Activated CD8-positive, alpha-beta T cell treated with anti-CD3 and anti-CD28 coated beads for 36 hours (primary cell): Measurements from ENCODE around the gene ARHGAP42. TPM values are rescaled to one million over a fixed set of nuclear protein-coding genes. Genes with fewer than 3 reads are reported as not detected.

ENCODE experiments used
- ATAC-seq: fragments of 200-7000 bp; cut with Tn5 transposase; one replicate; pipeline ENCODE4 v1.10.0; 2021; ENCODE audit warnings: mild to moderate bottlenecking, moderate library complexity
- CTCF ChIA-PET: fragments of 350-600 bp; sonication (Branson Sonifier 250); formaldehyde crosslinking; loops from one replicate; lab custom pipeline; 2021; ENCODE audit warnings: antibody characterized with exemption; lab: Charles Lee
- POLR2A ChIA-PET: fragments of 350-600 bp; sonication (Branson Sonifier 250); formaldehyde crosslinking; loops from one replicate; lab custom pipeline; 2021; ENCODE audit warnings: antibody characterized with exemption; lab: Charles Lee
- DNase-seq: peaks from one replicate; pipeline ENCODE4 v3.0.0-alpha.2; 2020
- H3K27ac Mint-ChIP-seq: one replicate; pipeline ENCODE4 v1.8.0; 2021; ENCODE audit warnings: mild to moderate bottlenecking, mixed read lengths
- H3K27me3 Mint-ChIP-seq: one replicate; pipeline ENCODE4 v1.8.0; 2021; ENCODE audit warnings: mixed read lengths
- H3K36me3 Mint-ChIP-seq: one replicate; pipeline ENCODE4 v1.8.0; 2021; ENCODE audit warnings: low read depth, mixed read lengths
- H3K4me1 Mint-ChIP-seq: one replicate; pipeline ENCODE4 v1.8.0; 2021; ENCODE audit warnings: low read depth, mixed read lengths
- H3K4me3 Mint-ChIP-seq: one replicate; pipeline ENCODE4 v1.8.0; 2021; ENCODE audit warnings: mild to moderate bottlenecking, moderate library complexity, mixed read lengths
- H3K9me3 Mint-ChIP-seq: one replicate; pipeline ENCODE4 v1.8.0; 2021; ENCODE audit warnings: mixed read lengths
- intact Hi-C: fragments of 100-400 bp; cut with micrococcal nuclease; formaldehyde crosslinking; loops from one replicate; pipeline ENCODE4 v1.10.0; 2022
- total RNA-seq, 2 experiments: library from RNA; stranded (reverse); gene quantifications; one replicate each; pipeline ENCODE4 v1.2.3, GENCODE V29; 2021
- TF ChIP-seq, protein P1 (sequence below): fragments of 200-600 bp; IDR thresholded peaks from one replicate; pipeline ENCODE4 v1.8.0; 2022; ENCODE audit warnings: antibody characterized with exemption, mild to moderate bottlenecking

ARHGAP42 gene
- total RNA-seq, 2 experiments from 2014 or later, result 0.20 to 0.41 TPM

DNA sequence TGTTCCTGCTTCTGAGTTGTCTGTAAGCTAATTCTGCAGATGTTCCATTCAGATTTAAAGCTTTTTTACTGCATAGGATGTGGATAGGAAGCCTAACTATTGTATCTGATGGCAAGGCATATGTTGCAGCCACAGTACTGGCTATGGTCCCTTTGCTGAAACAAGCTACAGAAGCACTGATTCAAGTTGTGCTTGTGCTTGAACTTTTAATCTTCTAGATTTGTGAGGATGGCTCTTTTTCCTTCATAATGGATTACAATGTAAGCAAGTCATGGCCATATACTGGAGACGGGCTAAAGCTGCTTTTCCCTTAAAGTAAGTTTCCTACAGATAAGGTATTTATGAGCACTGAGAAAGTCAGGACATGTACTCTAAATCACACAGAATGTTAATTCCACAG, 303.8 kb downstream of the ARHGAP42 start:
- ATAC-seq, result no peak
- no peak for DNase-seq
- TF ChIP-seq, protein P1, sequence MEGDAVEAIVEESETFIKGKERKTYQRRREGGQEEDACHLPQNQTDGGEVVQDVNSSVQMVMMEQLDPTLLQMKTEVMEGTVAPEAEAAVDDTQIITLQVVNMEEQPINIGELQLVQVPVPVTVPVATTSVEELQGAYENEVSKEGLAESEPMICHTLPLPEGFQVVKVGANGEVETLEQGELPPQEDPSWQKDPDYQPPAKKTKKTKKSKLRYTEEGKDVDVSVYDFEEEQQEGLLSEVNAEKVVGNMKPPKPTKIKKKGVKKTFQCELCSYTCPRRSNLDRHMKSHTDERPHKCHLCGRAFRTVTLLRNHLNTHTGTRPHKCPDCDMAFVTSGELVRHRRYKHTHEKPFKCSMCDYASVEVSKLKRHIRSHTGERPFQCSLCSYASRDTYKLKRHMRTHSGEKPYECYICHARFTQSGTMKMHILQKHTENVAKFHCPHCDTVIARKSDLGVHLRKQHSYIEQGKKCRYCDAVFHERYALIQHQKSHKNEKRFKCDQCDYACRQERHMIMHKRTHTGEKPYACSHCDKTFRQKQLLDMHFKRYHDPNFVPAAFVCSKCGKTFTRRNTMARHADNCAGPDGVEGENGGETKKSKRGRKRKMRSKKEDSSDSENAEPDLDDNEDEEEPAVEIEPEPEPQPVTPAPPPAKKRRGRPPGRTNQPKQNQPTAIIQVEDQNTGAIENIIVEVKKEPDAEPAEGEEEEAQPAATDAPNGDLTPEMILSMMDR, result no peak
- intact Hi-C loops, result no loop called here
- no peaks in the 10 kb centered on the region for H3K4me1 Mint-ChIP-seq
- H3K9me3 Mint-ChIP-seq, result no peaks in the 10 kb centered on the region
- H3K27me3 Mint-ChIP-seq, result no peaks in the 10 kb centered on the region
- no peaks in the 10 kb centered on the region for H3K36me3 Mint-ChIP-seq
- H3K4me3 Mint-ChIP-seq, result no peak overlapping the region
- ChIA-PET POLR2A (no interaction called here), CTCF (no interaction called here)
- H3K27ac Mint-ChIP-seq, result no peak overlapping the region

DNA sequence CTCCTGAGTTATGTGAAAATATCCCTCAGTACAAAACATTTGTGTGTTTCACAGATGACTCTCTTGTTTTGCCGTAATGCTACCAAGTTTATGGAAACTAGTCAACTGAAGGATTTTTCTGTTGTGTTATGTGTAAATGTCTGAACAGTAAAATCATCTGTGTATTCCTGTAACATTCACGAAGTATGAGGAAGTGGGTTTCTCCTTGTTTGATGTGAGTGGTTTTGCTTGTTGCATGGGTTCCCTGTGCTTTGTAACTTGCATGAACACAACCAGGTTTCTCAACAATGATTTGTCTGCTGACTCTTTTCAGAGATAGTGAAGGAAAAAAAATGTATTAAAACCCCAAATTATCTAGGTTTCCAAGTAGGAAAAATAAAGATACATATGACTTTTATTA, 304.5 kb downstream of the ARHGAP42 start:
- TF ChIP-seq, protein P1, result no peak
- DNase-seq (no peak), ATAC-seq (no peak)
- no peaks in the 10 kb centered on the region for H3K36me3 Mint-ChIP-seq
- CTCF ChIA-PET, result interaction anchor here (1.0 kb wide), 1 partner anchor 11 kb away, joined by 3 read pairs; no protein-coding TSS in a partner anchor
- no peaks in the 10 kb centered on the region for H3K9me3 Mint-ChIP-seq
- intact Hi-C loops, result no loop called here
- H3K27me3 Mint-ChIP-seq, result no peaks in the 10 kb centered on the region
- no peaks in the 10 kb centered on the region for H3K4me1 Mint-ChIP-seq
- H3K27ac Mint-ChIP-seq, result no peak overlapping the region
- H3K4me3 Mint-ChIP-seq, result no peak overlapping the region
- POLR2A ChIA-PET, result no interaction called here

GRCh38 chr11:100994966-100995365, 307.9 kb downstream of the ARHGAP42 start:
- no peaks in the 10 kb centered on the region for H3K36me3 Mint-ChIP-seq
- ATAC-seq (no peak), DNase-seq (no peak)
- TF ChIP-seq, protein P1, result no peak
- H3K4me3 Mint-ChIP-seq, result no peak overlapping the region
- no peak overlapping the region for H3K27ac Mint-ChIP-seq
- no peaks in the 10 kb centered on the region for H3K4me1 Mint-ChIP-seq
- no peaks in the 10 kb centered on the region for H3K27me3 Mint-ChIP-seq
- no peaks in the 10 kb centered on the region for H3K9me3 Mint-ChIP-seq
- CTCF ChIA-PET, result no interaction called here
- POLR2A ChIA-PET, result no interaction called here
- intact Hi-C loops, result no loop called here

- no peaks in the 10 kb centered on the region for H3K36me3 Mint-ChIP-seq
- H3K27ac Mint-ChIP-seq, result no peak overlapping the region
- H3K27me3 Mint-ChIP-seq, result no peaks in the 10 kb centered on the region
- ATAC-seq (no peak), DNase-seq (no peak)
- intact Hi-C loops, result no loop called here
- TF ChIP-seq, protein P1, result no peak
- no peaks in the 10 kb centered on the region for H3K4me1 Mint-ChIP-seq
- H3K4me3 Mint-ChIP-seq, result no peak overlapping the region
- ChIA-PET POLR2A (no interaction called here), CTCF (no interaction called here)
- no peaks in the 10 kb centered on the region for H3K9me3 Mint-ChIP-seq
These were observed 312.7 kb downstream of the ARHGAP42 start for GRCh38 chr11:100999756-101000155.

DNA sequence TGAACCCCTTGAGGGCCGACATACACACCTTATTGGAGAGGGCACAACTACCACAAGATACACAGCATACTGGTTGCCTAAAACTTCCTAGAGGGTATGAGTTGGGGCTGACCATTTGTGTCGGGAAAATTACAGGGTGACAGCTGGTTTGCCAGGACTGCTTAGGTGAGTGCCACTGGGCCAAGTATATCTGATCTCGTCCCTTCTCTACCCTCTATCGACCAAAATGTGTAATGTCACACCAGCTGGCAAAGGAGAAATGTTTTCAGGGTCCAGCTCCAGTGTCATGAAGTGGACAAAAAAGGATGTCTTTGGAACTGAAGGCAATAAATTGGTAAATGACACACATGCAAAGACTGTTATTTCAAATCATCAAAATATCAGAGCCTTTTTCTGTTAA, 316.4 kb downstream of the ARHGAP42 start:
- Mint-ChIP-seq H3K27ac (no peak overlapping the region), H3K36me3 (no peaks in the 10 kb centered on the region), H3K4me1 (no peaks in the 10 kb centered on the region), H3K9me3 (no peaks in the 10 kb centered on the region), H3K4me3 (no peak overlapping the region), H3K27me3 (no peaks in the 10 kb centered on the region)
- DNase-seq (no peak), ATAC-seq (no peak)
- CTCF ChIA-PET, result no interaction called here
- TF ChIP-seq, protein P1, result no peak
- POLR2A ChIA-PET, result no interaction called here
- intact Hi-C loops, result no loop called here
